ENCODE data around the gene UEVLD. TPM values are rescaled to one million over a fixed set of nuclear protein-coding genes. Genes with fewer than 3 reads are reported as not detected.

UEVLD gene
- polyA plus RNA-seq, 1 donor (not counting 4 experiments of a cell fraction or from before 2014, with no cell fraction given), result 34.2 TPM

DNA sequence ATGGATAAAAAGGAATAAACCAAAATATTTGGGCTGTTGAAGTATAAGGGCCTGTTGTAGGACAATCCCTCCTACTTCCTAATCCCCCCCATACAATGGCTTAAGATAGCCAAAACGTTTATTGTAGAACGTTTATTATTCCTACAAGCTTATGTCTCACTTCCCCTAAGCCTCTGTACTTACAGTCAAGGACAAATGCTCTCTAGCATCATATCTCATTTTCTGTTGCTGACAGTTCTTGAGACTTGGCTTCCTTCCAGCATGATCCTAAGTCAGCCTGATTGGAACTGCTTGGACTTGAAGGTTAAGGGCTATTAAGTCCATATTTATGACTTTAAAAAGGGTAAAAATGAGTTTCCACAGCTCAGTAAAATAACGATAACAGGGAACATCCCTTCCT, 19.8 kb upstream of the UEVLD start:
- Histone ChIP-seq H3K9me3 (ENCODE audit: control insufficient read depth, low read depth, low read length) (no peaks in the 10 kb centered on the region), H3K9ac (ENCODE audit: control insufficient read depth, extremely low read depth, insufficient read depth, low read length) (no peak overlapping the region), H3K36me3 (ENCODE audit: control insufficient read depth in 2 of 2, extremely low read depth in 1 of 2, insufficient read depth in 2 of 2, low read length in 2 of 2) (peaks cover 8 to 15% of the 10 kb centered on the region in 2 experiments), H3K79me2 (ENCODE audit: control insufficient read depth, insufficient read depth, low read length) (no peaks in the 10 kb centered on the region), H3K4me1 (ENCODE audit: control insufficient read depth, extremely low read depth, insufficient read depth, low read length) (no peaks in the 10 kb centered on the region), H3K27me3 (ENCODE audit: control insufficient read depth, extremely low read depth, insufficient read depth, low read length) (no peaks in the 10 kb centered on the region), H3K4me2 (ENCODE audit: control insufficient read depth, extremely low read depth, insufficient read depth, low read depth, low read length) (no peak overlapping the region), H3K9me1 (ENCODE audit: control insufficient read depth, extremely low read depth, insufficient read depth, low read length) (no peaks in the 10 kb centered on the region), H3K27ac (ENCODE audit: control insufficient read depth, insufficient read depth, low read length) (no peak overlapping the region), H2AFZ (ENCODE audit: control insufficient read depth, low read length) (no peak overlapping the region), H3K4me3 (ENCODE audit: control insufficient read depth in 2 of 3, extremely low read depth in 1 of 3, insufficient read depth in 2 of 3, low read depth in 1 of 3, low read length in 3 of 3) (no peak overlapping the region), H4K20me1 (ENCODE audit: control insufficient read depth, extremely low read depth, insufficient read depth, low read length) (no peaks in the 10 kb centered on the region)
- DNase-seq (ENCODE audit: low read depth, low spot score) (no peak), FAIRE-seq (no peak)
- dilution Hi-C loops (cut with MboI; ENCODE audit: extremely low pct_ligation_motif_present, low sequenced_read_pairs), result no loop called here
- no peak for TF ChIP-seq EZH2 (IDR thresholded peaks at IDR 0.05; ENCODE audit: low read length)
- TF ChIP-seq, protein P1, sequence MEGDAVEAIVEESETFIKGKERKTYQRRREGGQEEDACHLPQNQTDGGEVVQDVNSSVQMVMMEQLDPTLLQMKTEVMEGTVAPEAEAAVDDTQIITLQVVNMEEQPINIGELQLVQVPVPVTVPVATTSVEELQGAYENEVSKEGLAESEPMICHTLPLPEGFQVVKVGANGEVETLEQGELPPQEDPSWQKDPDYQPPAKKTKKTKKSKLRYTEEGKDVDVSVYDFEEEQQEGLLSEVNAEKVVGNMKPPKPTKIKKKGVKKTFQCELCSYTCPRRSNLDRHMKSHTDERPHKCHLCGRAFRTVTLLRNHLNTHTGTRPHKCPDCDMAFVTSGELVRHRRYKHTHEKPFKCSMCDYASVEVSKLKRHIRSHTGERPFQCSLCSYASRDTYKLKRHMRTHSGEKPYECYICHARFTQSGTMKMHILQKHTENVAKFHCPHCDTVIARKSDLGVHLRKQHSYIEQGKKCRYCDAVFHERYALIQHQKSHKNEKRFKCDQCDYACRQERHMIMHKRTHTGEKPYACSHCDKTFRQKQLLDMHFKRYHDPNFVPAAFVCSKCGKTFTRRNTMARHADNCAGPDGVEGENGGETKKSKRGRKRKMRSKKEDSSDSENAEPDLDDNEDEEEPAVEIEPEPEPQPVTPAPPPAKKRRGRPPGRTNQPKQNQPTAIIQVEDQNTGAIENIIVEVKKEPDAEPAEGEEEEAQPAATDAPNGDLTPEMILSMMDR (optimal IDR thresholded peaks at IDR 0.05 in 1 of 3, IDR thresholded peaks at IDR 0.05 in 1 of 3, conservative IDR thresholded peaks at IDR 0.05 in 1 of 3; ENCODE audit: extremely low read depth in 1 of 3, insufficient read depth in 2 of 3, low read length in 3 of 3), result no peak

DNA sequence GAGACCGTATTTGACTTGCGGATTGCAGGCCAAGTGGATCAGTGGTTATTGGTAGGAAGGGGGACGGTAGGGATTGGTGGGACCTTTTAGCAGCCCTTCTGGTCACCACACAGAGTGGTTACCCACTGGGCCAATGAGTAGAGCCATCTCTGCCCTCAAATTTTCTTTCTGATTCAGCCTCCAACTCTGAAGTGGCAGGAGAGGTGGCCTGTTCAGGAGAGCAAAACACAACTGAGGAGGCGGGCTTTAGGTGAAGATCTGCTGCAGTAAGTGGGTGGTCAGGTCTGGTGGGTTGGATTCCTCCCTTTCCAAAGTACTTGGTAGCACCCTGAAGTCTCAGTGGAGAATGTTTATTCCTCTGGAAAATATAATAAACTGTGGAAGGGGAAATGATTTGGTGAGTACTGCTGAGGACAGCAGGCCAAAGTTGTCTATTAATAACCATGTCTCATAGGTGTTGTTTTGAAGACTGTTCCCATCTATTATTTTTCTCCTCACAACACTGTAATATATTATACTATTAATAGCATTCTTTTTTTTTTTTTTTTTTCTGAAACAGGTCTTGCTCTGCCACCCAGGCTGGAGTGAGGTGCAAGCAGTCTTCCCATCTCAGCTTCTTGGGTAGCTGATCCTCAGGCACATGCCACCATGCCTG, 12.5 kb upstream of the UEVLD start:
- FAIRE-seq (no peak), DNase-seq (ENCODE audit: low read depth, low spot score) (no peak)
- TF ChIP-seq, protein P1 (optimal IDR thresholded peaks at IDR 0.05 in 1 of 3, IDR thresholded peaks at IDR 0.05 in 1 of 3, conservative IDR thresholded peaks at IDR 0.05 in 1 of 3; ENCODE audit: extremely low read depth in 1 of 3, insufficient read depth in 2 of 3, low read length in 3 of 3), result no peak
- no peak for TF ChIP-seq EZH2 (IDR thresholded peaks at IDR 0.05; ENCODE audit: low read length)
- H3K36me3 ChIP-seq (ENCODE audit: control insufficient read depth in 2 of 2, extremely low read depth in 1 of 2, insufficient read depth in 2 of 2, low read length in 2 of 2), result peaks cover 7% of the 10 kb centered on the region in 2 experiments
- H3K27me3 ChIP-seq (ENCODE audit: control insufficient read depth, extremely low read depth, insufficient read depth, low read length), result no peaks in the 10 kb centered on the region
- H2AFZ ChIP-seq (ENCODE audit: control insufficient read depth, low read length), result no peak overlapping the region
- H4K20me1 ChIP-seq (ENCODE audit: control insufficient read depth, extremely low read depth, insufficient read depth, low read length), result no peaks in the 10 kb centered on the region
- no peak overlapping the region for H3K4me3 ChIP-seq (ENCODE audit: control insufficient read depth in 2 of 3, extremely low read depth in 1 of 3, insufficient read depth in 2 of 3, low read depth in 1 of 3, low read length in 3 of 3)
- H3K27ac ChIP-seq (ENCODE audit: control insufficient read depth, insufficient read depth, low read length), result no peak overlapping the region
- H3K79me2 ChIP-seq (ENCODE audit: control insufficient read depth, insufficient read depth, low read length), result no peaks in the 10 kb centered on the region
- dilution Hi-C loops (cut with MboI; ENCODE audit: extremely low pct_ligation_motif_present, low sequenced_read_pairs), result no loop called here
- no peak overlapping the region for H3K9ac ChIP-seq (ENCODE audit: control insufficient read depth, extremely low read depth, insufficient read depth, low read length)
- H3K9me1 ChIP-seq (ENCODE audit: control insufficient read depth, extremely low read depth, insufficient read depth, low read length), result no peaks in the 10 kb centered on the region
- no peak overlapping the region for H3K4me2 ChIP-seq (ENCODE audit: control insufficient read depth, extremely low read depth, insufficient read depth, low read depth, low read length)
- H3K9me3 ChIP-seq (ENCODE audit: control insufficient read depth, low read depth, low read length), result no peaks in the 10 kb centered on the region
- no peaks in the 10 kb centered on the region for H3K4me1 ChIP-seq (ENCODE audit: control insufficient read depth, extremely low read depth, insufficient read depth, low read length)

All from keratinocyte (primary cell).